Limb (tissue), 2 donors: ENCODE results near the gene ZNF565.
"Not testable (repeated sequence)": the region's sequence is repeated elsewhere in the genome, so short reads cannot be mapped to it uniquely, and the experiment has no call there.

Source experiments
- DNase-seq, 2 donors: peaks; one replicate each; pipeline ENCODE4 v3.0.0-alpha.2; 2016; ENCODE audit errors: extremely low spot score in 2 of 2

ZNF565 gene

DNA sequence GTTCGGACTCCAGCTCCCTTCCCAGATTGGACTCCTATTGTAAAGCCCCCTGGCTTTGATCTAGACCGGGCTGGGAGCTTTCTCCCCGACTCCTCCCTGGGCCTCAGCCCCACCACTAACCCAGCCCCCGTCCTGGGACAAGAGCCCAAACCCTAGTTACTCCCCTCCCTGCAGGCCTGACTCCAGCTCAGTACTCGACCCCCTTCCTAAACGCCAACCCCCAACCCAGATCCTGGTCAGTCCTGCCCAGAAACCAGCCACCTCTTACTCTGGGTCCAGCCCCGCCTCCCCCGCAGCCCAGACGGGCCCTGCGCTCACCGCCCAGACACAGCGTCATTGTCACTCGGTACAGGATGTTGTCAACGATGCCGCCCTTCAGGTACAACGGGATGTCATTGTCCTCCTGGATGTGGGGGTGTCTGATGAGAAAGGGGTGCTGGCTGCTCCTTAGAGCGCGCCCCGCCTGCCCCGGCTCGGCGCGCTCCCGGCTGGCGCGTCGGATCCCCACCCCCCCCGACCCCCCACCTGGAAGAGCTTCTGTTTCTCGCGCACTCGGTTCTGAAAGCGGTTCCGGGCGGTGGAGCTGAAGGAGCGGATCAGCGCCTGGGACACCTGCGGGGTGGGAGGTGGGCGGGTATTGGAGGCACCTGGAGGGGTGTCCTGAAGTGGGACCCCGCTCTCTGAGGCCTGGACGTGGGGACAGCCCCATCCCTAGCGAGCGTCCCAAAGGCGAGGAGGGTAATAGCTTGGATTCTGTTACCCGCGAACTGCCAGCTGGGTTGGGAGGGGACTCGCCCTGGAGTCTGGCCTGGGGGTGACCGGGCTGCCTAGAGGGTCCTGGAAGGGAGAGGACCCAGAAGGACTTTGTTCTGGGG, 63.1 kb downstream of the ZNF565 start:
- peak; percentile 47 to 66 for DNase-seq

DNA sequence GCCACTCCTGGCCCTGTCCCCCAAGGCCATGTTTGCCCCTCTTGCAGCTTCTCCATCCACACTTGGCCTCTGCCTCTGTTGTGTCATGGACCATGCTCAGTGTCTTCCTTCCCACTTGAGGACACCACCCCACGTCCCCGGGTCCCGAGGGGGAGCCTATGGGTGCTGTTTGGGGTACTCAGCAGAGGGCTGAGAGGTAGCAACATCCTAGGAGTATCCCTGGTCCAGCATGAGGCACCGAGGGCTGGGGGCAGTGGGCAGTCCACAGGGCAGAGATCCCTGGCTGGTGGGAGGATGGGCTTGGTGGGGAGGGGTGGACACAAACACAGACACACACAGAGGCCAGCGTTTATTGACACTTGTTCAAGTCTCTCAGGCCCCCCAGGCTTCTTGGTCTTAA, 63.9 kb downstream of the ZNF565 start:
- no peak for DNase-seq

DNA sequence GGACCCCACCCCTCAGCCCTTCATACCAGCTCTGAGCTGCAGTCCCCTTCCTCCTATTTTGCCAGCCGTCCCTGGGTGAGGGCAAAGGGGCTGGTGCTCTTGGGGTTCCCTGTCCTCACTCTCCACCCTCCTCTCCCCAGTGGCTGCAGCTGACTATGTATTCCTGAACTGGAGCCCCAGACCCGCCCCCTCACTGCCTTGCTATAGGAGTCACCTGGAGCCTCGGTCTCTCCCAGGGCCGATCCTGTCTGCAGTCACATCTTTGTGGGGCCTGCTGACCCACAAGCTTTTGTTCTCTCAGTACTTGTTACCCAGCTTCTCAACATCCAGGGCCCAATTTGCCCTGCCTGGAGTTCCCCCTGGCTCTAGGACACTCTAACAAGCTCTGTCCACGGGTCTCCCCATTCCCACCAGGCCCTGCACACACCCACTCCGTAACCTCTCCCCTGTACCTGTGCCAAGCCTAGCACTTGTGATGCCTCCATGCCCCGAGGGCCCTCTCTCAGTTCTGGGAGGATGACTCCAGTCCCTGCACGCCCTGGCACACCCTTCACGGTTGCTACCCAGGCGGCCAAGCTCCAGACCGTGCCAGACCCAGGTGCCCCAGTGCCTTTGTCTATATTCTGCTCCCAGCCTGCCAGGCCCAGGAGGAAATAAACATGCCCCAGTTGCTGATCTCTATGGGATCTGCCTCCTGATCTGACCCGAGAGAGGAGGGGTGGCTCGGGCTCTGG, 64.6 kb downstream of the ZNF565 start:
- DNase-seq, result no peak

DNA sequence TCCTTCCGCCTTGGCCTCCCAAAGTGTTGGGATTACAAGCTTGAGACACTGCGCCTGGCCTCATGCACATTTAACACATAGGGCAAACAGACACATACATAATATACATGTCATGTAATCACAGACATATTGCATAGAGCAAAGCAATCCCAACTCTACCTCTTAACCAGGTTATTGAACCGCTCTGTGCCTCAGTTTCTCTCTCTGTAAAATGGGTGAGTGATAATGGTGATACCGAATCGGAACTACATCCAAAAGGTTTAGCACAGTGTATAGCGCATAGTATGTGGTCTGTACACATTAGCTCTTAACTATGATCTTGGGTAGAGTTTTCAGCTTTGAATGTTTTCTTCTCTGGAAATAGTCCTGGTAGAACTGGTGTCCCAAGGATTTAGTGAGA, 69.8 kb downstream of the ZNF565 start:
- DNase-seq, result no peak

DNA sequence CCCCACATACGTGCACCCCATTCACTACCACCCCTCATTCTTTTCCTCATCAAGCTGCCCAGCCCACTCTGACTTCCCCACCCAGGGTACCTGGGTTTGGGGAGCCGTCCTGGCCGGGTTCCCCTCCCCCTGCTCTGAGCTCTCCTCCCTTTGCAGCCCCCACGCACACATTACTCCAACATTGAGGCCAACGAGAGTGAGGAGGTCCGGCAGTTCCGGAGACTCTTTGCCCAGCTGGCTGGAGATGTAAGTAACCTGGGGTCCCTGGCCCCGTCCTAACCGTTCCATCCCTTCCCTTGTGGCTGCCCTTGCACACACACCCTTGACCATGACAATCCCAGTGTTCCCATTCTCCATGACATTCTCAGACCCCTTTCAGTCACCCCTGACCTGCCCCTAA, 72.0 kb downstream of the ZNF565 start:
- no peak for DNase-seq

DNA sequence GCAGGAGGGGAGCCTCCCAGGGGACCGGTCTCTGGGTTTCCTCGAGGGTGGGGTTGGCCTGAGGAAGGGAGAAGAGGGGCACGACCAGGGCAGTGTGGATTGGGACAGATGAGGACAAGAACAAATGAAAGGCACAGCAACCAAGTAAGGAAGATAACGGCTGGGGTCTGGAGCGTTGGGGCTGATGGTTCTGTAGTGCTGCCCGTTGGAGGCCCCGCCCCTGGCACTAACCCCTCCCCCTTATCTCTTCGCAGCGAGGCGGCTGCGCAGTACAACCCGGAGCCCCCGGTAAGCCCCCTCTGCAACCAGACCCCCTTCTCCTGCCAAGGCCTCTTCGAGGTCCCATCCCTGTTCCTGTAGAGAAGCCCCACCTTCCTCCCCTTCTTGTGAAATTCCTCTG, 72.4 kb downstream of the ZNF565 start:
- no peak for DNase-seq

DNA sequence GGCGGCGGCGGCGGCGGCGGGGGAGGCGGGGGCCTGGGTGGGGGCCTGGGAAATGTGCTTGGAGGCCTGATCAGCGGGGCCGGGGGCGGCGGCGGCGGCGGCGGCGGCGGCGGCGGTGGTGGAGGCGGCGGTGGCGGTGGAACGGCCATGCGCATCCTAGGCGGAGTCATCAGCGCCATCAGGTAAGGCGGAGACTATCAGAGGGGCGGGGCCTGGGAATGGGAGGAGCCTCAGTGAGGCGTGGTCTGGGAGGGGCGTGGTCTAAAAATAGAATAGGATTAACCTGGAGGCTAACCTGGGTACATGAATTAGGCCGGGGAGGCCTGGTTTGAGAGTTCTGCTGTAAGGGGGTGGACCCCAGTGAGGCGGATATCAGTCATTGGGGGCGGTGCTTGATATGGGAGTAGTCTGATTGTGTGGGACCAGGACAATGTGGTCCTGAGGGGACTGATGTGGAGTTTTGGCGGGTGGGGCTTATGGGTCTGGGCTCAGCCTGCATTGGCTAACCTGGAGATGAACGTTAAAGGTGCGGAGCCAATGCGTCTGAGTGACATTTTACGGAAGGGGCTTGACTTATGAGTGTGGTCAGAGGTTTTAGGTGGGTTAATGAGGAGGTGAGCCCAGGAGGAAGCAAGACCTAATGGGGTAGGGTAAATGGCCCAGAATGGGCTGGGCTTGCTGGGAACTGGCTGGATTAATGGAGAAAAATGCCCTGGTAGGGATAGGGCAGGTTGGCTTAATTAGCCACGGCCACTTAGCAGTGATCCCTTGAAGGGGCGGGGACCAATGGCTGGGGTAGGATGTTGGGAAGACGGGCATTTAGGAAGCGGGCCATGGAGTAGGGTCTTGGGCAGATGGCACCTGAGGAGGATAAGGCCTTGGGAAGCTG, 73.2 kb downstream of the ZNF565 start:
- peak; percentile 61 to 91 for DNase-seq

DNA sequence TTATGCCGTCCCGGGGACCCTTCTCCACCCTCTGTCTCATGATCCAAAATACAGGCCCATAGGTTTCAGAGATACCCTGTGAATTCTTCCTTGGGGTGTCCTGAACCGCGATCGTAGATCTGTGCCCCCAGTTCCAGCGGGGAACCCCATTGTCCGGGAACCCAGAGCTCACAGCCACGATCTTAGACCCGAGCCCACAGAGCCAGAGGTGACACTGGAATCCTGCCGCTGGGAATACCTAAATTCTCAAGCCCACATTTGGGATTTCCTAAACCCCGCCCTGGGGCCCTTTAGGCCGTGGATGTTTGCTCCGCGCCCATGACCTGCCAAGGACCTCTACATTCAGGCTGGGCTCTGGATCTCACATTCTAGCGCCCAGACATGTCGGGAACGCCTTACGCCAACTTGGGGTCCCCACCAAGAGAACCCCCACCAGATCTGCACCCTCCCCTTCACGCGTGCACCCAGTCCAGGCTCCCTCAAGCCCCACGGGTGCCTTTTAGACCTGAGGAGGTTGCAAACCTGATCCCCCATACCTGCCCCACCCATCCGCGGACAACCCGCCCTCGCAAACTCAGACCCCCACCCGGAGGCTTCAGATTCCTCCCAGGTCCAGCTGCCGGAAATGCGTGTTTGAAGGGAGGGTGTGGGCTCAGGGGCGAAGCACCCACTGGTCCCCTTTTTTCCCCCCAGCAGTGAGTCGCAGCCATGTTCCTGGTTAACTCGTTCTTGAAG, 74.0 kb downstream of the ZNF565 start:
- peak in 1 of 2 donors; percentile 56 for DNase-seq

DNA sequence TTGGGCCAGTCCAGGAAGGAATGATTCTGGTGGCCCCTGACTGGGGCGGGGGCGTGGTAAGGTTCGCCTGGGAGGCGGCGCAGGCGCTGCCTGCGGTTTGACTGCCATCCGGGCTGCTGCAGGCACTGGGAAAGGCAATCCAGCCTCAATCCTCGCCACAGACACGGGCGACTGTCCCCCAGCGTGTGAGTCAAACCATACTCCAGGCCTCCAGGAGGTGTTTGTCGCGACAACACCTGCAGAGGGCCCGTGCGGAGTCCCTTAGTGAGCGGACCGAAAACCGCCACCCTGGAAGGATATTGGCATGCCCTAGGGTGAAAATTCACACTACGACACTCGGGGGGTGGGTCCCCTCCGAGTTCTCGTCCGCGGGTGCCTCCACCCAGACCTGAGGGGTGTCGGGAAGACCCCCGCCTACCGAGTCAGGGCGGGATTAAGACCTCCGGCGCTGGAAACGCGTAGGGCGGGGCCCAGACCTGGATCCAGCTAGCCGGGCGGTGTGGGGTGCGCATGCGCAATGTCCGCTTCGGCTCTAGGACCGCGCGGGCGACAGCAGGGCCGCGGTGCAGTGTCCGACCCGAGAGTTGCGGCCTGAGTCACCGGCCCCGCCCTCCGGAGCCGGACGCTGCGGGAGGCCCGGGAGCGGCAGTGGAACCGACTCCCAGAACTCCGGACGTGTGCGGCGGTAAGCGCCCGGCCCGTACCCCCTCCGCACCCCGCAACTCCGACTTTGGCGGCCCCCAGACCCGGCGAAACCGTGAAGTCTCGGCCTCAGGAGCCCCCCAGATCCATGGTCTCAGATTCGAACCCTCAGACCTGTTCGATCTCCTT, 74.8 kb downstream of the ZNF565 start, which contains the start of gene CAPNS1:
CAPNS1 (plus strand) TSS at position 594 of the 831 bp plus-strand sequence. CDS start 946 bp downstream, outside the sequence.
- DNase-seq, result peak; percentile 97 to 98

DNA sequence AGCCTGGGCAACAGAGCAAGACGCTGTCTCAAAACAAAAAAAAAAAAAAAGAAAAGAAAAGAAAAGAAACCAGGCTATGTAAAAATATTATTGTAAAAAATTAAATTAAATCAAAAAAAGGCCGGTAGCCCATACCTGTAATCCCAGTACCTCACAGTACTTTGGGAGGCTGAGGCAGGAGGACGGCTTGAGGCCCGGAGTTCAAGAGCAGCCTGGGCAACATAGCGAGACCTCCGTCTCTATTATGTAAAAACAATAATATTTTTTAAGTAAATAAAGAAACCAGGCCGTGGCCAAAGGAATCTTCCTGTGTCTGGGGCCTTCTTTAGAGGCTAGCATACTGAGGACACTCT, 75.4 kb downstream of the ZNF565 start:
- DNase-seq, result no peak

DNA sequence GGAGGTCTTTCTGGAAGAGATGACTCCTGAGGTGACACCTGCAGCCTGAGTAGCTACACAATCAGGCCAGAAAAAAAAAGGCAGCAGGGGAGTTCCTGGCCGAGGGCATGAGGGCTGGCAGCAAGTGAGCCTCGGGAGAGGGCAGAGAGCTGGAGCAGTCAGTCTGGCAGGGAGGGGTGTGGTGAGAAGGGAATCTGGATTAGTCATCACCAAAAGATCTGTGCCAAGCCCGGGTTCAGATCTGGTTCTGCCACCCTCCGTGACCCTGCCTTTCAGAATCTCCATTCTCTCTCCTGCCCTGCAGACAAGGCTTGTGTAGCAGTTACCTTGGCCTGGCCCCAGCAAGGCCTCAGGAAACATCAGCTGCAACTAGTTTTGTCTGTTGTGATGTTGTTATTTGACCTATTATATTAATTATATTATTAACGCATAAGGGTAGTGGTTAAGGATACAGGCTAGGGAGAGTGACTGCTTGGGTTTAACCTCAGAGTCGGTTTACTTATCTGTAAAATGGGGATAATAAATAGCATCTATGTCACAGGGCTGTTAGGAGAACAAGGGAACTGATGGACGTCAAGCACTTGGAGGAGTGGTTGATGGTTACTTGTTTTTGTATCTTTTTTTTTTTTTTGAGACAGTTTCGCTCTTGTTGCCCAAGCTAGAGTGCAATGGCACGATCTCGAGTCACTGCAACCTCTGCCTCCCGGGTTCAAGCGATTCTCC, 77.3 kb downstream of the ZNF565 start:
- DNase-seq, result no peak

DNA sequence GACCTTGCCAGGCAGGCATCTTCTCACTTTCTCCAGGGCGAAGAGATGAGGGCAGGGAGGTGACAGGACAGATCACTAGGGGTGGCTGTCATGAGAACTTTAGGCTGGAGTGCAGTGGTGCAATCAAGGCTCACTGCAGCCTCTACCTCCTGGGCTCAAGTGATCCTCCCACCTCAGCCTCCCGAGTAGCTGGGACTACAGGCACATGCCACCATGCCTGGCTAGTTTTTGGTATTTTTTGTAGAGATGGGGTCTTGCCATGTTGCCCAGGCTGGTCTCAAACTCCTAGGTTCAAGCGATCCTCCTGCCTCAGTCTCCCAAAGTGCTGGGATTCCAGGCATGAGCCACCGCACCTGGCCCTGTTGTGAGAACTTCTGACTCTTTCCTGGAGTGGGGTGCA, 79.6 kb downstream of the ZNF565 start:
- DNase-seq, result not testable (repeated sequence)
